Endothelial cell of umbilical vein (primary cell): ENCODE measurements around the gene B9D2. TPM values are rescaled to one million over a fixed set of nuclear protein-coding genes. Genes with fewer than 3 reads are reported as not detected.

Source experiments
- BruUV-seq: library from RNA; stranded (reverse); fragments of 400-500 nt; replicated peaks from 2 replicates; lab custom pipeline; 2021; lab: Mats Ljungman, UMichigan
- CTCF ChIA-PET: fragments of 300-600, 350-600 bp; sonication (Branson Sonifier 250); formaldehyde crosslinking; loops from one replicate; lab custom pipeline; 2021; ENCODE audit warnings: antibody characterized with exemption, inconsistent platforms; lab: Charles Lee
- POLR2A ChIA-PET: fragments of 300-600, 350-600 bp; sonication (Branson Sonifier 250); formaldehyde crosslinking; loops from one replicate; lab custom pipeline; 2021; ENCODE audit warnings: antibody characterized with exemption, inconsistent platforms; lab: Charles Lee
- DNase-seq: peaks from one replicate; pipeline ENCODE4 v3.0.0-alpha.2; 2011; ENCODE audit warnings: low read depth, low spot score
- FAIRE-seq: peaks from 2 replicates; lab custom pipeline; 2011; peaks lifted over from hg19 to GRCh38; lab: Jason Lieb, UNC
- H2AFZ ChIP-seq: 2 replicates; pipeline ENCODE4 v1.6.0; 2012; ENCODE audit warnings: low read depth, low read length, control low read depth, inconsistent platforms
- H3K27ac ChIP-seq: 2 replicates; pipeline ENCODE4 v1.5.1; 2011; ENCODE audit warnings: low read depth, mild to moderate bottlenecking, control low read depth, low read length, moderate library complexity; ENCODE audit not compliant: insufficient read depth
- H3K27me3 ChIP-seq, 2 experiments: 2 replicates each; pipeline versions ENCODE4 v1.6.0 to v1.6.1; 2011; ENCODE audit warnings: low read length in 2 of 2, mixed read lengths in 1 of 2; ENCODE audit not compliant: control insufficient read depth in 2 of 2, insufficient read depth in 2 of 2
- H3K36me3 ChIP-seq, 2 experiments: 2 replicates in 1 of 2; 3 replicates in 1 of 2; pipeline ENCODE4 v1.5.1; 2011; ENCODE audit warnings: low read length in 2 of 2, mild to moderate bottlenecking in 1 of 2, moderate library complexity in 1 of 2; ENCODE audit not compliant: control insufficient read depth in 2 of 2, insufficient read depth in 2 of 2; ENCODE audit errors: extremely low read depth in 1 of 2
- H3K4me1 ChIP-seq: 3 replicates; pipeline ENCODE4 v1.5.1; 2011; ENCODE audit warnings: mild to moderate bottlenecking, low read length; ENCODE audit not compliant: control insufficient read depth, insufficient read depth; ENCODE audit errors: extremely low read depth
- H3K4me2 ChIP-seq: 2 replicates; pipeline ENCODE4 v1.6.1; 2011; ENCODE audit warnings: low read length, control low read depth, mixed read lengths; ENCODE audit not compliant: insufficient read depth
- H3K4me3 ChIP-seq, 3 experiments: fragments of 200-600 bp in 1 of 3; sonication (generic), shearing (Covaris generic) in 1 of 3; replicated peaks in 1 of 3; 2 replicates each; pipeline ENCODE4 v1.5.1; 2011 to 2016; ENCODE audit warnings: control low read depth in 3 of 3, low read length in 3 of 3, mild to moderate bottlenecking in 2 of 3, inconsistent platforms in 1 of 3, low read depth in 1 of 3, moderate library complexity in 1 of 3; ENCODE audit not compliant: insufficient read depth in 1 of 3
- H3K79me2 ChIP-seq: 2 replicates; pipeline ENCODE4 v1.6.0; 2012; ENCODE audit warnings: low read length, inconsistent platforms; ENCODE audit not compliant: control insufficient read depth, insufficient read depth
- H3K9ac ChIP-seq: replicated peaks from 2 replicates; pipeline ENCODE3; 2011; ENCODE audit warnings: low read length, control low read depth; ENCODE audit not compliant: insufficient read depth; ENCODE audit errors: extremely low read depth
- H3K9me1 ChIP-seq: replicated peaks from 3 replicates; pipeline ENCODE4 v1.6.0; 2011; ENCODE audit warnings: mild to moderate bottlenecking, low read length; ENCODE audit not compliant: control insufficient read depth, insufficient read depth; ENCODE audit errors: extremely low read depth
- H3K9me3 ChIP-seq: replicated peaks from 2 replicates; pipeline ENCODE4 v1.5.1; 2012; ENCODE audit warnings: low read length, inconsistent platforms; ENCODE audit not compliant: control insufficient read depth, insufficient read depth
- H4K20me1 ChIP-seq: replicated peaks from 2 replicates; pipeline ENCODE3; 2011; ENCODE audit warnings: mild to moderate bottlenecking, low read length; ENCODE audit not compliant: control insufficient read depth, insufficient read depth; ENCODE audit errors: extremely low read depth
- EZH2 ChIP-seq: IDR thresholded peaks from 2 replicates; pipeline ENCODE4 v1.6.1; 2012; ENCODE audit warnings: borderline replicate concordance, low read depth, mild to moderate bottlenecking, moderate library complexity, low read length, inconsistent platforms; ENCODE audit not compliant: severe bottlenecking
- FOS ChIP-seq: IDR thresholded peaks from 2 replicates; pipeline ENCODE4 v1.6.1; 2011; ENCODE audit warnings: mild to moderate bottlenecking, low read length, moderate library complexity, borderline replicate concordance; ENCODE audit not compliant: insufficient read depth
- GATA2 ChIP-seq: IDR thresholded peaks from 2 replicates; pipeline ENCODE4 v1.7.0; 2011; ENCODE audit warnings: low read depth, mild to moderate bottlenecking, moderate library complexity, mixed read lengths, low read length; ENCODE audit not compliant: insufficient read length, insufficient read depth
- JUN ChIP-seq: IDR thresholded peaks from 2 replicates; pipeline ENCODE4 v1.6.1; 2011; ENCODE audit warnings: borderline replicate concordance, low read depth; ENCODE audit not compliant: insufficient read length, insufficient read depth
- MYC ChIP-seq: IDR thresholded peaks from one replicate; pipeline ENCODE4 v1.6.1; 2011; ENCODE audit warnings: mild to moderate bottlenecking, low read depth, low read length
- POLR2A ChIP-seq: IDR thresholded peaks from 2 replicates; pipeline ENCODE4 v1.6.1; 2012; ENCODE audit warnings: low read depth, mild to moderate bottlenecking, control low read depth, low read length
- POLR2AphosphoS5 ChIP-seq: IDR thresholded peaks from 2 replicates; pipeline ENCODE4 v1.6.1; 2012; ENCODE audit warnings: low read depth, mild to moderate bottlenecking, control low read depth, low read length, moderate library complexity; ENCODE audit not compliant: insufficient read depth
- dilution Hi-C: fragments of 300-500 bp; cut with MboI; formaldehyde crosslinking; loops from one replicate; pipeline ENCODE4 v1.15.0; 2019; ENCODE audit warnings: low sequenced_read_pairs; ENCODE audit not compliant: extremely low pct_ligation_motif_present
- intact Hi-C: fragments of 100-400 bp; cut with micrococcal nuclease; formaldehyde crosslinking; loops from one replicate; pipeline ENCODE4 v1.10.0; 2022
- polyA plus RNA-seq, 4 experiments: library from polyadenylated mRNA; depleted of rRNA in 3 of 4; stranded (reverse) in 3 of 4; unstranded in 1 of 4; fragments of >200 nt; gene quantifications; 2 replicates each; pipeline versions ENCODE4 v1.2.1 to v1.2.3, GENCODE V29; 2011 to 2012; ENCODE audit warnings: missing spikeins in 1 of 4
- total RNA-seq: library from RNA; stranded (reverse); gene quantifications from 2 replicates; pipeline ENCODE4 v1.2.3, GENCODE V29; 2021
- TF ChIP-seq, protein P1 (sequence below): IDR thresholded peaks from 2 replicates; pipeline ENCODE4 v1.6.1; 2011; ENCODE audit not compliant: insufficient read depth, insufficient read length
- TF ChIP-seq, protein P2 (sequence below), 2 donors: IDR thresholded peaks; 1 replicate in 1 of 2; 2 replicates in 1 of 2; pipeline ENCODE4 v1.5.1; 2011; ENCODE audit warnings: low read length in 2 of 2, mild to moderate bottlenecking in 2 of 2, moderate library complexity in 2 of 2, control low read depth in 1 of 2, inconsistent platforms in 1 of 2, low read depth in 1 of 2; ENCODE audit not compliant: insufficient read depth in 1 of 2; ENCODE audit errors: extremely low read depth in 1 of 2

B9D2 gene
- total and polyA plus RNA-seq, 2 donors (not counting 3 experiments of a cell fraction or from before 2014, with no cell fraction given) = 12.2 to 23.9 TPM

DNA sequence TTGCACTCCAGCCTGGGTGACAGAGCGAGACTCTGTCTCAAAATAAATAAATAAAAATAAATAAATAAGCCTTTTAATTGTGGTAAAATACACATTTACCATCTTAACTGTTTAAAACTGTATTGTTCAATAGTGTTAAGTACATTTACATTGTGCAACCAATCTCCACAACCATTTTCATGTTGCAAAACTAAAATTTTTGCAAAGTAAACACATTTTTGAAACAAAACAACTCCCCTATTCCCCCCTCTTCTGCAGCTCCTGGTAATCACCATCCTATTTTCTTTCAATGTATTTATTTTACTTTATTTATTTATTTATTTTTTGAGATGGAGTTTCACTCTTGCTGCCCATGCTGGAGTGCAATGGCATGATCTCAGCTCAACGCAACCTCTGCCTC lies 5.8 kb upstream of the B9D2 start:
- no peak overlapping the region for H3K4me3 ChIP-seq
- peaks cover 29% of the 10 kb centered on the region for H3K79me2 ChIP-seq
- intact Hi-C loops = no loop called here
- TF ChIP-seq, protein P1, sequence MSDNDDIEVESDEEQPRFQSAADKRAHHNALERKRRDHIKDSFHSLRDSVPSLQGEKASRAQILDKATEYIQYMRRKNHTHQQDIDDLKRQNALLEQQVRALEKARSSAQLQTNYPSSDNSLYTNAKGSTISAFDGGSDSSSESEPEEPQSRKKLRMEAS = no peak
- TF ChIP-seq FOS = no peak
- TF ChIP-seq POLR2A = no peak
- no peak for TF ChIP-seq MYC
- TF ChIP-seq, protein P2, sequence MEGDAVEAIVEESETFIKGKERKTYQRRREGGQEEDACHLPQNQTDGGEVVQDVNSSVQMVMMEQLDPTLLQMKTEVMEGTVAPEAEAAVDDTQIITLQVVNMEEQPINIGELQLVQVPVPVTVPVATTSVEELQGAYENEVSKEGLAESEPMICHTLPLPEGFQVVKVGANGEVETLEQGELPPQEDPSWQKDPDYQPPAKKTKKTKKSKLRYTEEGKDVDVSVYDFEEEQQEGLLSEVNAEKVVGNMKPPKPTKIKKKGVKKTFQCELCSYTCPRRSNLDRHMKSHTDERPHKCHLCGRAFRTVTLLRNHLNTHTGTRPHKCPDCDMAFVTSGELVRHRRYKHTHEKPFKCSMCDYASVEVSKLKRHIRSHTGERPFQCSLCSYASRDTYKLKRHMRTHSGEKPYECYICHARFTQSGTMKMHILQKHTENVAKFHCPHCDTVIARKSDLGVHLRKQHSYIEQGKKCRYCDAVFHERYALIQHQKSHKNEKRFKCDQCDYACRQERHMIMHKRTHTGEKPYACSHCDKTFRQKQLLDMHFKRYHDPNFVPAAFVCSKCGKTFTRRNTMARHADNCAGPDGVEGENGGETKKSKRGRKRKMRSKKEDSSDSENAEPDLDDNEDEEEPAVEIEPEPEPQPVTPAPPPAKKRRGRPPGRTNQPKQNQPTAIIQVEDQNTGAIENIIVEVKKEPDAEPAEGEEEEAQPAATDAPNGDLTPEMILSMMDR (IDR thresholded peaks at IDR 0.05; ENCODE audit: extremely low read depth in 1 of 2, insufficient read depth in 1 of 2, low read depth in 1 of 2, low read length in 2 of 2) = no peak
- no peak for TF ChIP-seq POLR2AphosphoS5
- no peak for TF ChIP-seq GATA2
- no peak for TF ChIP-seq JUN
- TF ChIP-seq EZH2 = no peak
- no peaks in the 10 kb centered on the region for H3K27me3 ChIP-seq
- no peak overlapping the region for H3K9ac ChIP-seq
- H3K9me1 ChIP-seq = no peaks in the 10 kb centered on the region
- CTCF ChIA-PET = interaction anchor here (1.6 kb wide), 1 partner anchor 61 kb away, joined by 4 read pairs; no protein-coding TSS in a partner anchor
- POLR2A ChIA-PET = no interaction called here
- peaks cover 19% of the 10 kb centered on the region for H3K4me1 ChIP-seq
- DNase-seq (no peak), FAIRE-seq (no peak)
- no peak overlapping the region for H3K4me2 ChIP-seq
- H3K27ac ChIP-seq = no peak overlapping the region
- H3K36me3 ChIP-seq = no peaks in the 10 kb centered on the region
- no peaks in the 10 kb centered on the region for H4K20me1 ChIP-seq
- H3K9me3 ChIP-seq = no peaks in the 10 kb centered on the region
- dilution Hi-C loops = no loop called here
- no peak overlapping the region for H2AFZ ChIP-seq
- BruUV-seq = no TSS peak
